HG02852 (cell line): ENCODE measurements around the gene BMP2.

Experiments used
- ATAC-seq: cut with Tn5 transposase; IDR thresholded peaks from one replicate; pipeline ENCODE4 v1.9.1; 2021; ENCODE audit warnings: mild to moderate bottlenecking, moderate library complexity; ENCODE audit not compliant: unreplicated experiment

The BMP2 gene

GRCh38 chr20:6828794-6829423 lies 61.4 kb downstream of the BMP2 start:
- peak; percentile 93 for ATAC-seq

GRCh38 chr20:6829510-6830116 lies 62.1 kb downstream of the BMP2 start:
- no peak for ATAC-seq
